GM12865 (cell line): ENCODE results near the gene VPS13D.
A peak's percentile ranks its signal among the peaks of the same experiment; 100 is the strongest.

Experiments used
- DNase-seq: peaks from one replicate; pipeline ENCODE4 v3.0.0; 2010; ENCODE audit warnings: low read depth
- H3K4me3 ChIP-seq: 2 replicates; pipeline ENCODE4 v1.5.1; 2011; ENCODE audit warnings: mild to moderate bottlenecking, low read depth, low read length, control low read depth
- CTCF ChIP-seq: IDR thresholded peaks from 2 replicates; pipeline ENCODE4 v1.5.1; 2011; ENCODE audit warnings: low read length, control low read depth, low read depth, inconsistent platforms; ENCODE audit not compliant: insufficient read depth; ENCODE audit errors: missing control alignments

Gene VPS13D

GRCh38 chr1:12443151-12443550 lies 213.3 kb downstream of the VPS13D start:
- TF ChIP-seq CTCF = no peak
- no peak for DNase-seq
- no peak overlapping the region for H3K4me3 ChIP-seq

- H3K4me3 ChIP-seq = no peak overlapping the region
- no peak for DNase-seq
- no peak for TF ChIP-seq CTCF
Observed at GRCh38 chr1:12444329-12444841, 214.6 kb downstream of the VPS13D start.

GRCh38 chr1:12445257-12445656 lies 215.4 kb downstream of the VPS13D start:
- no peak overlapping the region for H3K4me3 ChIP-seq
- DNase-seq = no peak
- no peak for TF ChIP-seq CTCF

DNA sequence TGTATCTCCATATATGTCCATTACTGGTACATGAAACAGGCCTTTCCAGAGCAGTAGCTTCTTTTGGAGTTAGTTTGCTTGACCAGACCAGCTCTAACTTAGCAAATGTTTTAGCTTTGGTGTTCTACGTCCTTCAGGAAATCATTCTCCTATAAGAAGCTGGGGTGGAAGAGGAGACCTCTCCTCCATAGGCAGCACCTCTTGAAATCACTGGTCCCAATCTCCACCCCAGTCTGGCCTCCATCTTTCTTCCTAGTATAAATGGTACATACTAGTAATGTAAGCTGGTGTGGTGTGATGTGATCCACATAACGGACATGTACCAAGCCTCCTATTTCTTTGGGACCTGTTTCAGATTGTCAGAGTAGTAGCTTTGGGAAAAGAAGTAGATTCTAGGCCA lies 216.8 kb downstream of the VPS13D start:
- H3K4me3 ChIP-seq = no peak overlapping the region
- no peak for TF ChIP-seq CTCF
- no peak for DNase-seq

DNA sequence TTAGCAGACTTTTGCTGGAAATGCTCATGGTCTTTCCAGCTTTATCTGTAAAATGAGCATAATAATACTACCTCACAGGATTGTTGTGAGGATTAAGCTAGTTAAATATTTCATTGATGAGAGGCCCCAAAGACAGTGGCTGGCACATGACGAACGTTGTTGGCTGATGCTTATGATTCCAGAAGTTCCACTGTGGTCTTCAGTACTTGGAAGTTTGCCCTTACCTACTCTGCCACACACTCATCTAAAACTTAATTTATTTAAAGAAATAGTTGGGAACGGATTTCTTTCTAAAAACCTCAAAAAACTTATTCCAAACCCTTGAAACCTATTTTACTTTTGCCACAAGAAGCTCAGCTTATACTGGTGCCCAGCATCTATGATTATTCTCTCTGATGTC lies 217.5 kb downstream of the VPS13D start:
- TF ChIP-seq CTCF = no peak
- DNase-seq = no peak
- H3K4me3 ChIP-seq = no peak overlapping the region

DNA sequence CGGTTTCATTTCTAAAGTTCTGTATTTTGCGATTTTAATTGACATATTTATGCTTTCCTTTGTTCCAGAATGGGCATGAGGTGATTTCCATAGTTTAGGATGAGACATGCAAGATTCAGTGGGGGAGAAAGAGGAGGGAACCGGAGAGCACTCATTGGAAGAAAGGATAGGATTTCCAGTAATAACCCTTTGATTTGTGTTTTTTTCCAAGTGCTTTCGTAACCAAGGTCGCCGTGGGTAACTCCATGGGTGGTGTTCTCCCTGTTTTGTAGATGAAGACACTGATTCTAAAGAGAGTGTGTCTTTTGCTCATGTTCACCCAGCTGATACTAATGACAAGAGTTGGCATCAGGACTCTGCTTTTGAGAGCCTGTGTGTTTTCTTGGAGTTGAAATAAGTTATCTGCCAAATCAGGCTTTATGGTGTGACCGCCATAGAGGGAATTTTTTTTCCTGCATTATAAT lies 218.1 kb downstream of the VPS13D start:
- TF ChIP-seq CTCF = no peak
- DNase-seq = no peak
- no peak overlapping the region for H3K4me3 ChIP-seq

DNA sequence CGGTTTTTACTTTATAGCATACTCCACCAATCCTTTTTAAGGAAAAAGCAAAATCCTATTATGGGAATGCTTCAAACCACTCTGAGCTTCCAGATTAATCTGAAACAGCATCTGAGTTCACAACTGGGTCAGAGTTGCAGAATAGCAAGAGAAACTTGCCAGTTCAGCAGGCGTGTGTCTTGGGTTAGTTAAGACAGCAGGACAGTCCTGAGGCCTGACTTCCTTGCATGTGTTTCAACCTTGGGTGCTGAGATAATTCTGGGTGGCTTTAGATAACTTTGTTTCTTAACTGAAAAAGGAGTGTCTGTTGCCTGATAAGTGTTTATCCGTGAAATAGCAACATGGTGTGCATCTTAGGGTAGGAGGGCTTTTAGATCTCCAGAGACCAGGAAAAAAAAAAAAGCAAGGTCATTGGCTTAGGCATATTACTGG lies 218.9 kb downstream of the VPS13D start:
- H3K4me3 ChIP-seq = no peak overlapping the region
- peak; percentile 14 for DNase-seq
- TF ChIP-seq CTCF = no peak
